Coronary artery (tissue), 2 donors: ENCODE results near the gene MRPL1.
"Not testable (repeated sequence)": the region's sequence is repeated elsewhere in the genome, so short reads cannot be mapped to it uniquely, and the experiment has no call there.

Experiments
- DNase-seq: peaks from one replicate; pipeline ENCODE4 v3.0.0-alpha.2; 2017; ENCODE audit warnings: low spot score
- H3K27ac ChIP-seq, 2 donors: fragments of 200-600 bp; sonication (generic); one replicate each; pipeline ENCODE4 v1.5.1; 2016 to 2019
- H3K4me3 ChIP-seq: fragments of 200-600 bp; sonication (generic); 2 replicates; pipeline ENCODE4 v1.5.1; 2016; ENCODE audit warnings: mild to moderate bottlenecking, moderate library complexity
- TF ChIP-seq, protein P1 (sequence below): fragments of 200-600 bp; sonication (generic); IDR thresholded peaks from one replicate; pipeline ENCODE4 v1.5.1; 2019; ENCODE audit warnings: antibody characterized with exemption

The MRPL1 gene

DNA sequence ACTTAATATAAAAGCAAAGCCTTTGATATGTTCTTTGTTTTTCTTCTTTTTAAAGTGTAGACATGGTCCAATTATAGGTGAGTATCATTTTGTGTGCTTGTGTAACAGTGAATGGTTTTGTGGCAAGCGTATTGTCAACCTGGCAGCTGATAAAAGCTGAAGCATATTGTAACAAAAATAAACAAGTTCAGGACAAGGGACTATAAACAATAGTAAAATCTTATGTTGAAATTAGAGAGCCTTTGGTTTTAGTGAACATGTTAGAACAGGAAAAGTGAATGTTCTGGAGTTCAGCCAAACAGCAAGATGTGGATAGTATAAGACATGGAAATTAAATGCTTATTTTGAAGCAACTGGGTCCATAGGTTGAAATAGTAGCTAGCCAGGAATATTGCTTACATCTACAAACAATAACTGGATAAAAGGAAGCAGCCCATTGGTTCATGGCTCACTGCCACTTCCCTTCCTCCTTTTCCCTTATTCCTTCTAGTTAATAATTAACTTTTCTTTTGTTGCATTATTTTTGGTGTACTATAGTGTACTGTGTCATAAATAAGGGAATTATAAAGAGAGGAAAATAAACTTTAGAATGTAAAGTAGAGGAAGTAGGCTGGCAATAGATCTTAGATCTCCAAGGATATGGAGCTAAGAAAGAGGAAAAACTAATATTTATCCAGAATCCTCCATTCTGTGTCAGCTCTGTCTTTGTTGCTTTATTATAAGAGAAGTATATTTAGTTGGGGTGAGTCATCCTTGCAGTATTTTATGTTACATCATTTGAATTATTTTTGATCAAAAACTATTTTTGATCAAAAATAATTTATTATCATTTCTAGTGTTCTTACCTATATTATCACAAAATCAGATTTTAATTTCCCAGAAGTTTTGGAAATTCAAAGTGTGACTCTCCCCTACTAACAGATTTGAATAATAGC is 65.6 kb downstream of the MRPL1 start:
- Histone ChIP-seq H3K27ac (no peak overlapping the region), H3K4me3 (no peak overlapping the region)
- TF ChIP-seq, protein P1, sequence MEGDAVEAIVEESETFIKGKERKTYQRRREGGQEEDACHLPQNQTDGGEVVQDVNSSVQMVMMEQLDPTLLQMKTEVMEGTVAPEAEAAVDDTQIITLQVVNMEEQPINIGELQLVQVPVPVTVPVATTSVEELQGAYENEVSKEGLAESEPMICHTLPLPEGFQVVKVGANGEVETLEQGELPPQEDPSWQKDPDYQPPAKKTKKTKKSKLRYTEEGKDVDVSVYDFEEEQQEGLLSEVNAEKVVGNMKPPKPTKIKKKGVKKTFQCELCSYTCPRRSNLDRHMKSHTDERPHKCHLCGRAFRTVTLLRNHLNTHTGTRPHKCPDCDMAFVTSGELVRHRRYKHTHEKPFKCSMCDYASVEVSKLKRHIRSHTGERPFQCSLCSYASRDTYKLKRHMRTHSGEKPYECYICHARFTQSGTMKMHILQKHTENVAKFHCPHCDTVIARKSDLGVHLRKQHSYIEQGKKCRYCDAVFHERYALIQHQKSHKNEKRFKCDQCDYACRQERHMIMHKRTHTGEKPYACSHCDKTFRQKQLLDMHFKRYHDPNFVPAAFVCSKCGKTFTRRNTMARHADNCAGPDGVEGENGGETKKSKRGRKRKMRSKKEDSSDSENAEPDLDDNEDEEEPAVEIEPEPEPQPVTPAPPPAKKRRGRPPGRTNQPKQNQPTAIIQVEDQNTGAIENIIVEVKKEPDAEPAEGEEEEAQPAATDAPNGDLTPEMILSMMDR = no peak
- DNase-seq = no peak

DNA sequence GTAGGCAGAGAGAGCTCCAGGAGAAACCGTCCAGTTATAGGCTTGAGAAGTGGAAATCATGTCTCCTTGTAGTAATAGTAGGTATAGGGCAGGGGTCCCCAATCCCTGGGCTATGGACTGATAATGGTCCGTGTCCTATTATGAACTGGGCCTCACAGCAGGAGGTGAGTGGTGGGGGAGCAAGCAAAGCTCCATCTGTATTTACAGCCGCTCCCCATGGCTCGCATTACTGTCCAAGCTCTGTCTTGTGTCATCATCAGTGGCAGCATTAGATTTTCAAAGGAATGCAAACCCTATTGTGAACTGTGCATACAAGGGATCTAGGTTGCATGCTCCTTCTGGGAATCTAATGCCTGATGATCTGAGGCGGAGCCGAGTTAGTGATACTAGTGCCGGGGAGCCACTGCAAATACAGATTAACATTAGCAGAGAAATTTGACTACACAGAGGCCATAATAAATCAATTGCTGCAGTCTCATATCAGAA is 67.6 kb downstream of the MRPL1 start:
- TF ChIP-seq, protein P1 = no peak
- DNase-seq = no peak
- H3K27ac ChIP-seq = no peak overlapping the region
- H3K4me3 ChIP-seq = no peak overlapping the region

GRCh38 chr4:77930876-77931275 is 68.2 kb downstream of the MRPL1 start:
- Histone ChIP-seq H3K4me3 (no peak overlapping the region), H3K27ac (no peak overlapping the region)
- DNase-seq = no peak
- TF ChIP-seq, protein P1 = no peak

DNA sequence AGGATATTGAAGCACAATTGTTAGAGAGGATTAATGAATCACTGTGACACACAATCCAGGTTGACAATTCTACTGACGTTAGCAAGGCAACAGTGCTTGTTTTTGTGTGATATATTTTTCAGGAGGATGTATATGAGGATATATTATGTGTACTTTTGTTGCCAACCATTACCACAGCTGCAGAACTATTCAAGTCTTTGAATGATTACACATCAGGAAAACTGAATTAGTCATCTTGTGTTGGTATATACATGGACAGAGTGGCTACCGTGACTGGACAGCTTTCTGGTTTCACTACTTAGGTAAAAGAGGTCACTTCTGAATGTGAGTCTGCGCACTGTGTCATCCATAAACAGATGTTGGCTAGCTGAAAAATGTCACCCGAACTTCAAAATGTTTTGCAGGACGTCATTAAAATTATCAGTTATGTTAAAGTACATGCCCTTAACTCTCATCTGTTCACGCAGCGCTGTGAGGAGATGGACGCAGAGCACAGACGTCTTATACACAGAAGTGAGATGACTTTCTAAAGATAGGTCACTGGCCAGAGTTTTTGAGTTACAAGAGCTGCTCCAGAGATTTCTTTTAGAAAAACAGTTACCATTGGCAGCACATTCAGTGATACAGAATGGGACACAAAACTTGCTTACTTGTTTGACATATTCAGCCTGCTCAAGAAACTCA is 69.0 kb downstream of the MRPL1 start:
- Histone ChIP-seq H3K4me3 (no peak overlapping the region), H3K27ac (no peak overlapping the region)
- no peak for DNase-seq
- TF ChIP-seq, protein P1 = no peak

DNA sequence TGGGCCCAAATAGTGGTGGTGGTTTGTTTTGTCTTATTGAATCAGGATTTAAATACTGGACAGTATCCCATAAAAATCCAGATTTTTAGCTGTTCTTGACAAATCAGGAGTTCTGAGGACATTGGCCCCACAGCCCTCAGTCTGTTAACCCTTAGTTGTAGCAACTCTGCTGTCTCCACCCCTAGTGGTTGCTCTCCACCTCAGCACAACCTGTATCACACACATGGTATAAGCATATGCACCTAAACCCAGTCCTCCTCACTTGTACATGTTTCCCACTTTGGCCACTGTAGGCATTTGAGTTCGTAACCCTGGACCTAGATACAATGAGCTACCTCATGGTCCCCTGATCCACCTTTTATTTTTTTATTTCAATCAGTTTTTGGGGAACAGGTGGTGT is 75.9 kb downstream of the MRPL1 start:
- no peak overlapping the region for H3K4me3 ChIP-seq
- no peak overlapping the region for H3K27ac ChIP-seq
- no peak for DNase-seq
- TF ChIP-seq, protein P1 = no peak

GRCh38 chr4:77945929-77946328 is 83.3 kb downstream of the MRPL1 start:
- not testable (repeated sequence) for H3K27ac ChIP-seq, H3K4me3 ChIP-seq, DNase-seq

- TF ChIP-seq, protein P1 = no peak
- DNase-seq = no peak
- no peak overlapping the region for H3K4me3 ChIP-seq
- H3K27ac ChIP-seq = no peak overlapping the region
These were observed 87.6 kb downstream of the MRPL1 start for GRCh38 chr4:77950203-77950602.
